COR-L47 (cell line): ENCODE results near the gene MRPL58.
"Not testable (repeated sequence)": the region's sequence is repeated elsewhere in the genome, so short reads cannot be mapped to it uniquely, and the experiment has no call there.

Source experiments
- DNase-seq: peaks from one replicate; lab custom pipeline; 2025; lab: John Stamatoyannopoulos, UW

Gene MRPL58

DNA sequence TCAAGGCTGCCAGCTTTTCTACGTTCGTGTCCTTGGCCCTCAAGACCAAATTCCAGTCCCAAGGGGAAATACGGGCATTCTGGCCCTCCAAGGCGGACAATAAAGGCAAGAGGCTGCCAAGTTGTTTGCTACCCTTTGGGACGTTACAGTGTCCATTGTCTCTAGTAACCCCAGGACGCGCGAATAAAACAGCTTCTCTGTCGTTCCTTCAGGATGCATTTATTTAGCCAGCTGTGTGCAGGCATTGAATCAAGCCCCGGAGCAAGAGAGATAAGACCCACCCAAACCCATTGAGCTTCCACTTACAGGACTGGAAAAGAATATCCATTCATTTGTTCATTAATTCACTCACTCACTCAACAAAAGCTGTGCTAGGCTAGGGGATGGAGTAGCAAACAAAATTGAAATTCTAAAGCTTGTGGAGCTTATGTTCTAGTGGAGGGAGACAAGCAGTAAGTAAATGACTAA, 656 bp downstream of the MRPL58 start:
- DNase-seq, result no peak

DNA sequence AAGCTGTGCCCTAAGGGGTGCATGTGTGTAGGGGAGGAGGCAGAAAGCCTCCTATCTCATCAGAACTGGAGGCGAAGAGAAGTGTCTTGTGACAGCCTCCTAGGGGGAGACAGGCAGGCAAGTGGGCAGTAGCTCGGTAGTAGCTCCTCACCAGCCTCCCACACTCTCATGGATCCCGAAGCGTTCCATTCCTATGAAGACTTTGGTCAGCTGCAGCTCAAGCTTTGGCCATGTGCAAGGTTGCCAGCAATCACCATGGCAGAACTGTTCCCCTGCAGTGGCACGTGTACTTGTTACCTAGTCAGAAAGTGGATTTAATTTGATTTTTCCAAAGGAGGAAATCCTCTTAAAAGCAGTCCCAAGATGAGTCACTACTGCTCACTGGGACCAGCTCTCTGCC, 6.7 kb downstream of the MRPL58 start:
- no peak for DNase-seq

DNA sequence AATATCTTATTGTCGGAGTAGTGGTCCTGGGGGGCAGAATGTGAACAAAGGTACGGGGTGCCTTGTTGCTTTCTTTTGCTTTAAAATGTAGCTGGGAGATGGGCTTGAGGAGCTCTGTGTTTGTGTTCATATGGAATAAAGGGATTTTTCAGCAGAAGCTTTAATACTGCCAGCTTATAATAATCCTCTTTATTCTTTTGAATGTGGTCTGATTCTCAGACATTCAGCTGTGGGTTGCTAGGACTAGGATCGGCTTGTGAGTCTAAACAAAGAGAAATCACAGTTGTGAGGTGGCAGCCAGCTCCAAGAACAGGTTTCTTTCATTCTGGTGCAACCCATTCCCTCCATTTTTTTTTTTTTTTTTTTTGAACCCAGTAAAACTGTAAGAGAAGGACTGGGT, 7.2 kb downstream of the MRPL58 start:
- no peak for DNase-seq

DNA sequence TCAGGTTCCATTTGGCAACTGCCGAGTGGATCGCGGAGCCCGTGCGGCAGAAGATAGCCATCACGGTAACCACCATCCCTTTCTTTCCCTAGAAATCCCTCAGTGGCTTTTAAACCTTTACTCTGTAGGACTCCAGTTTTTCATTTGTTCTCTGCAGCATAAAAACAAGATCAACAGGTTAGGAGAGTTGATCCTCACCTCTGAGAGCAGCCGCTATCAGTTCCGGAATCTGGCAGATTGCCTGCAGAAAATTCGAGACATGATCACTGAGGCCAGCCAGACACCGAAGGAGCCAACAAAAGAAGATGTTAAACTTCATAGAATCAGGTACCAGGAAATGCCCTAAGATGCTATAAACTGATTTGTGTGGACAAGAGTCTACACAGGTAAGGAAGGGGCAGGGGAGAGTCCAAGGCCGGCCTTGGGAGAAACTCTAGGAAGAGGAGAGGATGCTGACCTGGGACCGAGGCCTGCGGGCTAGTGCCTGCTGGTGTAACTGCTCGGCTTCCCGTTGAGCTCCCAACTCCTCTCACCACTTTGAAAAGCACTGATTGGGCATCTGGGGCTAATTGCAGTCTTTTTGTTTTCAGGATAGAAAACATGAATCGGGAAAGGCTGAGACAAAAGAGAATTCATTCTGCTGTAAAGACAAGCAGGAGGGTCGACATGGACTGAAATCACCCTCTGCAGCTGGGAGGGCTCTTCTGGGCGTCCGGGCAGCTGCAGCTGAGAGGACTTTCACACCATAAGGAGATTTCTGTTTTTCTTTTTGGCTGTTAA, 8.1 kb downstream of the MRPL58 start:
- DNase-seq, result no peak

- no peak for DNase-seq
Measured at GRCh38 chr17:75024686-75025397, 12.4 kb downstream of the MRPL58 start.

DNA sequence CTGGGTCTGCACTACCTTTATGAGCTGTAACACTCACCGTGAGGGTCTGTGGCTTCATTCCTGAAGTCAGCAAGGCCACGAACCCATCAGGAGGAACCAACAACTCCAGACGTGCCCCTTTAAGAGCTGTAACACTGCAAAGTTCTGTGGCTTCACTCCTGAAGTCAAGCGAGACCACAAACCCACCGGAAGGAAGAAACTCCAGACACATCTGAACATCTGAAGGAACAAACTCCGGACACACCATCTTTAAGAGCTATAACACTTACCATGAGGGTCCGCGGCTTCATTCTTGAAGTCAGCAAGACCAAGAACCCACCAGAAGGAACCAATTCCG, 12.9 kb downstream of the MRPL58 start:
- not testable (repeated sequence) for DNase-seq

DNA sequence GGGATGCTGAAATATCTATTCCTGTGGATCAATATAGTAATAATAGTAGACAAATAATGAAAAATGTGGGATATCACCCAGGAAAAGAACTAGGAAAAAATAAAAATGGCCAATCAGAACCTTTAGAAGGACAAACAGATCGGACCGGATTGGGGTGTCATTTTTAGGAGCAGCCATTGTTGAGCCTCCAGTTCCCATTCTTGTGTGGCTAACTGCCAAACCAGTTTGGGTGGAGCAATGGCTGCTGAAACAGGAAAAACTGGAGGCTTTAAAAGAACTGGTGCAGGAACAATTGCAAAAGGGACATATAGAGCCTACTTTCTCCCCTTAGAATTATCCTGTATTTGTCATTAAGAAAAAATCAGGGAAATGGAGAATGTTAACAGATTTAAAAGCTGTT, 14.2 kb downstream of the MRPL58 start:
- not testable (repeated sequence) for DNase-seq

GRCh38 chr17:75030161-75030560, 17.7 kb downstream of the MRPL58 start:
- no peak for DNase-seq

DNA sequence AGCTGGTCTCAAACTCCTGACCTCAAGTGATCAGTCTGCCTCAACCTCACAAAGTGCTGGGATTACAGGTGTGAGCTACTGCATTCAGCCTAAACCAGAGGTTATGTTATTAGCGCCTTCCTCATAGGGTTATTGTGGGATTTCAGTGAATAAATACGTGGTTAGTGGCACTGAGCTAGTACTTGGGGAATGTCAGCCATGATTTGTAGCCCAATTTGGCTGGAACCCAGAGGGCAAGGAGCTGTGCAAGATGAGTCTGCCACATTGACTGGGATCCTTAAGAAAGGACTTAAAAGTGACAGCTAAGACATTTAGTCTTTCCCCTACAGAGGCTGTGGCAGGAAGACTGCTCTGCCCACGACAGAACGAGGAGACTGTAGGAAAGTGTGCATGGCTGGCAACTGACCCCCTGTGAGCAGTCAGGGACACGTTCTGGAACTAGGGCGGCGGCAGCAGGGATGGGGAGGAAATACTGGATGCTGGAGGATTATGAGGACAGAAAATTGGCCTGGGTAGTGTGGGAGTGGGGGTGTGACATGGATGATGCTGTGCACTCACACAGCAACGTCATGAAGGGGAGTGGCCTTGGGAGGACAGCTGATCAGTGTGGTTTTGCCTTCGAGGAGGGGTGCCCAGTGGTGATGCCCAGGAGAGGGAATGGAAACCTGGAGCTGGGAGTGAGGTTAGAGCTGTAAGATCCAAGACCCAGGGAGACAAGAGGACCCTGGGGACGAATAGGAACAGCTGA, 19.7 kb downstream of the MRPL58 start:
- DNase-seq, result peak; percentile 75

- no peak for DNase-seq
Measured at GRCh38 chr17:75032720-75033280, 20.3 kb downstream of the MRPL58 start.

DNA sequence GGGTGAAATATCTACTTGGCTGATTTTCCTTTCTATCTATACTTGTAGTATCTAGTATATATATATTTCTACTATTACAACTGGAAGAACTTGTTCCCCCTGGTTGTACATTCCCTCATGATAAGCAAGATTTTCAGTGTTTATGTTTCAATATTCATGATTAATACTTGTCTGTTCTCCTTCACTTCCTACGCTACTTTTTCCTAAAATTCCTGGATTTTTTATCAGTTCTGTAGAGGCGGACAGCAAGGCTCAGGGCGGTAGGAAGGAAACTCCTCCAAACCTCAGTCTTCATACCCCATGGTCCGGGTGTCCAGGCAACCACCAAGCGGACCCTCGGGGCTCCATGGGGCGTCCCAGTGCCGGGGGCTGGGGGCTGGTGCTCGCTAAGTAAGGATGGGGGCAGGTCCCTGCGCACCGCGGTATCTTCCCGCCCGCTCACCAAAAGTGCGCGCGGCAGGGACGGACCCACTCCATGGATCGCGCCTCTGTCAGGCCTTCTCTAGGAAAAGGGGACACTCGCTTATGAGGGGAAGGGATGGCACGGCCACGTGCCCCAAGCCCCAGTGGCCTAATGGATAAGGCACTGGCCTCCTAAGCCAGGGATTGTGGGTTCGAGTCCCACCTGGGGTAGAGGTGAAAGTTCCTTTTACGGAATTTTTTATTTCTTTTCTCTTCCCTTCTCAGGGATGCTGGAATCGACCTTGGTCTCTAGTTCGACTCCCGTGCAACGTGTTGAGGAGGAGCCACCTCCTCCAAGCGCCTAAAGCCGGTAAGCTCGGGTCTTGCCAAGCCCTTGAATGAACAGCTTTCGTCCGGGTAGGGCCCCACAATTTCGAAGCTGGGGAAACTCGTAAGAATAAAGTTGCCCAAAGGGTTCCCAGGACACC, 21.1 kb downstream of the MRPL58 start:
- DNase-seq, result peak; percentile 85

GRCh38 chr17:75034236-75034908, 21.9 kb downstream of the MRPL58 start:
- DNase-seq, result peak; percentile 86

DNA sequence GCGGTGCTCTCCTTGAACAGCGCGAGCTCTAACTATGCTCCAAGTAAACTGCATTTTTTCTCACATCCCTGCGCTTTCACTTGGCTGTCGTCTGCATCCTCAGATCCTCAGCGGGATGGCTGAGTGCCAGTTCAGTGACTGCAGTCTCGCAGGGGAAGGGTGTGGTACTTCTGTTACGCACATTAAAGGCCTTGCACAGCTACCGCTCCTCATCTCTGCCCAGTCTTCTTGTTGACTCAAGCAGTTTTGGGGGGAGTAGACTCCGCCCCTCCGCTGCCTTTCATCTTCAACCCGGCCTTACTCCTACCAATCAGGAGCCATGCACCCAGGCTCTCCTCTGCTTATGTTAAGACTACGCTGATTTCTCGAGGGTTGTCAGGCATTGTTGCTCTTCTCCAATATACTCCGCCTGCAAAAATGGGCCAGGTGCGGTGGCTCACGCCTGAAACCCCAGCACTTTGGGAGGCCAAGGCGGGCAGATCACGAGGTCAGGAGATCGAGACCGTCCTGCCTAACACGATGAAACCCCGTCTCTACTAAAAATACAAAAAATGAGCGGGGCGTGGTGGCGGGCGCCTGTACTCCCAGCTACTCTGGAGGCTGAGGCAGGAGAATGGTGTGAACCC, 24.3 kb downstream of the MRPL58 start:
- DNase-seq, result no peak

- DNase-seq, result no peak
Measured at GRCh38 chr17:75039238-75039637, 26.8 kb downstream of the MRPL58 start.

DNA sequence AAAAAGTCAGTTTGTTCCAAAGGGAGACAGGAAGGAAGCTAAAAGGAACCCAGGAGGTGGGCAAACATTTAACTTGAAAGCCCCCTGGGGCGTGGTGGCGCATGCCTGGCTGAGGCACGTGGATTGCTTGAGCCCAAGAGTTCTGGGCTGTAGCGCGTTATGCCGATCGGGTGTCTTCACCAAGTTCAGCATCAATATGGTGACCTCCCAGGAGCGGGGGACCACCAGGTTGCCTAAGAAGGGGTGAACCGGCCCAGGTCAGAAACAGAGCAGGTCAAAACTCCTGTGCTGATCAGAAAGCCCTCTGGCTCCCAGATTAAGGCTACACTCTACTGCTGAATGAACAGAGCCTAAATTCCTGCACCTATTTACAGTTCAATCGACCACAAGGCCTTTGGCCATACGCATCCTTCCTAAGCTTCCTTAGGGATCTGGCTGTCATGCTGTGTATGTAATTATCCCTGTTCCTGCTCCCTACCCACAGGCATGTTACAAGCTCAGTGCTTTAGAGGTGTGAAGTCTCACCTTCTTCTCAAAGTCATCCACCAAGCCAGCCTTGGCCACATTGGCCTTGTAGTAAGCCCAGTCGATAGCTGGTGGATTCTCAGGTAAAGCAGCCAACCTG, 29.3 kb downstream of the MRPL58 start:
- DNase-seq, result no peak

DNA sequence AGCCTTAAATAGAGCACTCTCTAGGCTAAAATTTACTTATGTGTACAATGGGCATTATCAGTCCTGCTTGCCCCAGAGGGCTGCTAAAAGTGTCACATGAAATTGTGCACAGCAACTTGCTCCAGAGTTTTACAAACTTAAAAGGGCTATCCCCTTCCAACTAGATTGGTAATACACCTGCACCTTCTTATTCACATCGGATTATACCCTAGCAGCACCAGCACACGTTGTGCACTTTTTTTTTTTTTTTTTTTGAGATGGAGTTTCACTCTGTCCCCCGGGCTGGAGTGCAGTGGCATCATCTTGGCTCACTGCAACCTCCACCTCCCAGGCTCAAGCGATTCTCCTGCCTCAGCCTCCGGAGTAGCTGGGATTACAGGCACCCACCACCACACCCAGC, 31.3 kb downstream of the MRPL58 start:
- DNase-seq, result not testable (repeated sequence)

GRCh38 chr17:75044716-75045115, 32.2 kb downstream of the MRPL58 start:
- no peak for DNase-seq

DNA sequence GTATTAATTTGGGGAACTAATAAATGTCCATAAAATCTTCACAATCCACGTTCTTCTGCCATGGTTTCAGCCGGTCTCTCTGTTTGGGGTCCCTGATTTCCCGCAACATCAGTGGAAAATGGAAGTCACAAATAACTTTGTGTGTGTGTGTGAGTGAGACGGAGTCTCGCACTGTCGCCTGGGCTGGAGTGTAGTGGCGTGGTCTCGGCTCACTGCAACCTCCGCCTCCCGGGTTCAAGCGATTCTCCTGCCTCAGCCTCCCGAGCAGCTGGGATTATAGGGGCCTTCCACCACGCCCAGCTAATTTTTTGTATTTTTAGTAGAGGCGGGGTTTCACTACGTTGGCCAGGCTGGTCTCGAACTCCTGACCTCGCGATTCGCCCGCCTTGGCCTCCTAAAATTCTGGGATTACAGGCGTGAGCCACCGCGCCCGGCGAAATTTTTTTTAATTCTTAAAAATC, 33.5 kb downstream of the MRPL58 start:
- not testable (repeated sequence) for DNase-seq

DNA sequence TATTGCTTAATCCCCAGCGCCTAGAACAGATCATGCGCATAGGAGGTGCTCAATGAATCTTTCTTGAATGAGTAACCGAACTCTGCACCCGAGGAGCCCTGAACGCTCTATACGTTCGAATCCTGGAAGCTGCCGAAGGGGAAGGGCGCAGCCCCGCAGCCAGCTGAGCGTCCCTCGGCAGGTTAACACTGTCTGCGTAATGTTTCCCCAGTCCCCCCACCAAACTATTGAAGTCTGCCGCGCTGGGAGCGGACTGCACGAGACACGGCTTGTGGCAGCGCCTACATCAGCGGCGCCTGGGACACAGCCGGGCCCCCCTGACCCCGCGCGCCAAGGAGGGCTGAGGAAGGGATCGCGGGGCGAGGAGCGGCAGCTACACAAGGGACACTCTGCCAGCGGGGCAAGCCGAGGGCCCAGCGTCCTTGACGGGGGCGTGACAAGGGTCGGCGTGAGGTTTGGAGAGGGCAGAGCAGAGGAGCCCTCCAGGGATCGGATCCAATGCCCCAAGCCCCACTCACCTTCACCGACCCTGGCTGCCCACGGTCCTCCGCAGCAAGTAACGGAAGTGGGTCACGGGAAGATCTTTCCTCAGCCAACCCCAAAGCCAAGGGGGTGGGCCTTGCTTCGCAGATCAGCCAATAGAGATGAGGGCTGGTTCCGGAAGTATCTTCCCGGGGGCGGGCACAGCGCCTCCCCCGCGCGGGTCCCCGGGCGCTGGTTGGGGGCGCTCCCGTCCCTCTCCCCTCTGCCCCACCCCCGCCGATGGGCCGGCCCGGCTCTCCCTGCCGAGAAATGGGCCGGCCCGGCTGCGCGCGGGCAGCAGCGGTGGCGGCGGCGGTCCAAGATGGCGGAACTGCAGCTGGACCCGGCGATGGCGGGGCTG, 34.2 kb downstream of the MRPL58 start, which contains the start of the genes ATP5PD and KCTD2:
Gene ATP5PD, minus strand, starts transcription at position 563 of the 883 bp plus-strand sequence. CDS start 4,319 bp downstream, outside the sequence.
Gene KCTD2, plus strand, starts transcription at position 819 of the 883 bp plus-strand sequence. Its CDS starts 26 bp downstream, at position 845.
- DNase-seq, result peak; percentile 93
